SU-DHL-6 (cell line): ENCODE data around the gene TRAPPC8.
"Not testable (repeated sequence)": the region's sequence is repeated elsewhere in the genome, so short reads cannot be mapped to it uniquely, and the experiment has no call there.

Experiments used
- H2AFZ ChIP-seq: fragments of 200-600 bp; sonication (generic); 2 replicates; pipeline ENCODE4 v1.6.1; 2014; ENCODE audit warnings: low read depth, mild to moderate bottlenecking, moderate library complexity, mixed read lengths, antibody characterized with exemption, low read length; ENCODE audit not compliant: severe bottlenecking
- H3F3A ChIP-seq: fragments of 200-600 bp; shearing (Covaris generic); 2 replicates; pipeline ENCODE4 v1.6.0; 2016; ENCODE audit warnings: antibody characterized with exemption, mild to moderate bottlenecking; ENCODE audit not compliant: insufficient read depth
- H3K27ac ChIP-seq: fragments of 200-600 bp; sonication (generic); 2 replicates; pipeline ENCODE4 v1.5.1; 2016; ENCODE audit warnings: low read depth, mild to moderate bottlenecking, low read length, moderate library complexity, mixed read lengths
- H3K27me3 ChIP-seq: fragments of 200-600 bp; sonication (generic), shearing (Covaris generic); 2 replicates; pipeline ENCODE4 v1.6.0; 2014; ENCODE audit warnings: mild to moderate bottlenecking, low read length
- H3K36me3 ChIP-seq: fragments of 200-600 bp; sonication (generic); 2 replicates; pipeline ENCODE4 v1.6.1; 2014; ENCODE audit warnings: mild to moderate bottlenecking, low read length, mixed read lengths
- H3K4me2 ChIP-seq: fragments of 300-600, 200-600 bp; shearing (Covaris generic), sonication (generic); 2 replicates; pipeline ENCODE4 v1.6.0; 2014; ENCODE audit warnings: low read length, low read depth, mild to moderate bottlenecking; ENCODE audit not compliant: poor library complexity, severe bottlenecking
- H3K4me3 ChIP-seq: fragments of 200-600 bp; sonication (generic); 2 replicates; pipeline ENCODE4 v1.5.1; 2014; ENCODE audit warnings: antibody characterized with exemption, low read length, mild to moderate bottlenecking, mixed read lengths; ENCODE audit not compliant: insufficient read depth, poor library complexity, severe bottlenecking
- H3K79me2 ChIP-seq: fragments of 200-600 bp; sonication (generic); 2 replicates; pipeline ENCODE4 v1.6.1; 2014; ENCODE audit warnings: mild to moderate bottlenecking, low read length, moderate library complexity; ENCODE audit not compliant: insufficient read depth
- H3K9ac ChIP-seq: fragments of 200-600 bp; sonication (generic); 2 replicates; pipeline ENCODE4 v1.7.0; 2014; ENCODE audit warnings: mild to moderate bottlenecking, low read length
- H3K9me2 ChIP-seq: fragments of 200-600 bp; sonication (generic); replicated peaks from 2 replicates; pipeline ENCODE4 v1.6.1; 2014; ENCODE audit warnings: low read length; ENCODE audit not compliant: insufficient read depth
- H3K9me3 ChIP-seq: fragments of 200-600 bp; sonication (generic); 2 replicates; pipeline ENCODE4 v1.6.1; 2014; ENCODE audit warnings: low read length, mixed read lengths; ENCODE audit not compliant: insufficient read depth
- H4K20me1 ChIP-seq: fragments of 200-600 bp; sonication (generic); 2 replicates; pipeline ENCODE4 v1.6.1; 2014; ENCODE audit warnings: low read depth, mild to moderate bottlenecking, antibody characterized with exemption, low read length, moderate library complexity, mixed read lengths
- EZH2phosphoT487 ChIP-seq: fragments of 200-600 bp; sonication (generic), shearing (Covaris generic); conservative IDR thresholded peaks from 2 replicates; pipeline ENCODE4 v1.6.1; 2018; ENCODE audit warnings: mild to moderate bottlenecking, antibody characterized with exemption, low read length, moderate library complexity, mixed read lengths
- TF ChIP-seq, protein P1 (sequence below): fragments of 200-600 bp; sonication (generic); IDR thresholded peaks from one replicate; pipeline ENCODE4 v1.5.1; 2017; ENCODE audit warnings: antibody characterized with exemption, mild to moderate bottlenecking, low read length, moderate library complexity; ENCODE audit not compliant: insufficient read depth, poor library complexity, severe bottlenecking

TRAPPC8 gene

DNA sequence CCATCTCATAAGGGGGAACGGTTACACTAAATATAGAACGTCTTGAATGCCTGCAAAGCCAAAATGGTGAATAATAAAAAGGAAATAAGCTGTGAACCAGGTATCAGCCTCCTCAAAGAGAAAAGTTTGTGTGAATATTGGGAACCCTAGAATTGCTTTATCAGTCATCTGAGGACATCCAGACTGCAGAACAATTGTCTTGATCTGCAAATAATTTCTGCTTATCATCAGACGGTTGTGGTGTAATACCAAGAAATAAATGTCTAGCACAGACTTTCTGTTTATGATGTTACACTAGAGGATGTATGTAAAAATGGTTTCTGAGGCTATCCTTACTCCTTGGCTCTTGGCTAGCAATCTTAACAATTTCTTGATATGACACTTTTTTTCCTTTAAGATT lies 128.8 kb downstream of the TRAPPC8 start:
- H3K27ac ChIP-seq, result no peak overlapping the region
- H3K27me3 ChIP-seq, result no peaks in the 10 kb centered on the region
- H3K4me2 ChIP-seq, result no peak overlapping the region
- H3K4me3 ChIP-seq, result no peak overlapping the region
- no peak for TF ChIP-seq EZH2phosphoT487
- H3K36me3 ChIP-seq, result no peaks in the 10 kb centered on the region
- no peak overlapping the region for H3K9ac ChIP-seq
- H3K9me3 ChIP-seq, result no peaks in the 10 kb centered on the region
- no peaks in the 10 kb centered on the region for H4K20me1 ChIP-seq
- no peaks in the 10 kb centered on the region for H3K9me2 ChIP-seq
- no peak overlapping the region for H2AFZ ChIP-seq
- no peaks in the 10 kb centered on the region for H3F3A ChIP-seq
- H3K79me2 ChIP-seq, result no peaks in the 10 kb centered on the region

DNA sequence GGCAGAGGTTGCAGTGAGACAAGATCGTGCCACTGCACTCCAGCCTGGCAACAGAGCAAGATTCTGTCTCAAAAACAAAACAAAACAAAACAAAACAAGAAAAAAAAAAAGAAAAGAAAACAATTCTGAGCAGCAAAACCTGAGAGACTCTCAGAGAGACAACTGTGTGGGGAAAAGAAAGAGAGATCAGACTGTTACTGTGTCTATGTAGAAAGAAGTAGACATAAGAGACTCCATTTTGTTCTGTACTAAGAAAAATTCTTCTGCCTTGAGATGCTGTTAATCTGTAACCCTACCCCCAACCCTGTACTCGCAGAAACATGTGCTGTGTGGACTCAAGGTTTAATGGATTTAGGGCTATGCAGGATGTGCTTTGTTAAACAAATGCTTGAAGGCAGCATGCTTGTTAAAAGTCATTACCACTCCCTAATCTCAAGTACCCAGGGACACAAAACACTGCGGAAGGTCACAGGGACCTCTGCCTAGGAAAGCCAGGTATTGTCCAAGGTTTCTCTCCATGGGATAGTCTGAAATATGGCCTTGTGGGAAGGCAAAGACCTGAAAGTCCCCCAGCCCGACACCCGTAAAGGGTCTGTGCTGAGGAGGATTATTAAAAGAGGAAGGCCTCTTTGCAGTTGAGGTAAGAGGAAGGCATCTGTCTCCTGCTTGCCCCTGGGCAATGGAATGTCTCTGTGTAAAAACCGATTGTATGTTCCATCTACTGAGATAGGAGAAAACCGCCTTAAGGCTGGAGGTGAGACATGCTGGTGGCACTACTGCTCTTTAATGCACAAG lies 132.4 kb downstream of the TRAPPC8 start:
- not testable (repeated sequence) for H3K9ac ChIP-seq, H4K20me1 ChIP-seq, H2AFZ ChIP-seq, H3K36me3 ChIP-seq, H3K9me3 ChIP-seq, H3F3A ChIP-seq, H3K27ac ChIP-seq, H3K27me3 ChIP-seq, H3K4me2 ChIP-seq, H3K9me2 ChIP-seq, H3K4me3 ChIP-seq, H3K79me2 ChIP-seq

DNA sequence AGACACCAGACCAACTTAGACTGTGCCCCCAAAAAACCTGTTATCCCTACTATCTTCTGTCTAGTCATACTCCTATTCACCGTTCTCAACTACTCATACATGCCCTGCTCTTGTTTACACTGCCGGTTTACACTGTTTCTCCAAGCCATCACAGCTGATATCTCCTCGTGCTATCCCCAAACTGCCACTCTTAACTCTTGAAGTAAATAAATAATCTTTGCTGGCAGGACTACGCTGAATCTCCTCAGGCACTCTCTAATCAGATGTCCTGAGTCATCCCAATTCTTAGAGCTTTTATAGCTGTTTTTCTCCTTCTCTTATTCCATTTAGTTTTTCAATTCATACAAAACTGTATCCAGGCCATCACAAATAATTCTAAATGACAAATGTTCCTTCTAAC lies 133.9 kb downstream of the TRAPPC8 start:
- H2AFZ ChIP-seq, H3K36me3 ChIP-seq, H3K79me2 ChIP-seq, H4K20me1 ChIP-seq, H3K4me3 ChIP-seq, H3K9me3 ChIP-seq, H3K4me2 ChIP-seq, H3K9ac ChIP-seq, H3K27me3 ChIP-seq, H3K9me2 ChIP-seq, H3K27ac ChIP-seq, H3F3A ChIP-seq: not testable (repeated sequence)

DNA sequence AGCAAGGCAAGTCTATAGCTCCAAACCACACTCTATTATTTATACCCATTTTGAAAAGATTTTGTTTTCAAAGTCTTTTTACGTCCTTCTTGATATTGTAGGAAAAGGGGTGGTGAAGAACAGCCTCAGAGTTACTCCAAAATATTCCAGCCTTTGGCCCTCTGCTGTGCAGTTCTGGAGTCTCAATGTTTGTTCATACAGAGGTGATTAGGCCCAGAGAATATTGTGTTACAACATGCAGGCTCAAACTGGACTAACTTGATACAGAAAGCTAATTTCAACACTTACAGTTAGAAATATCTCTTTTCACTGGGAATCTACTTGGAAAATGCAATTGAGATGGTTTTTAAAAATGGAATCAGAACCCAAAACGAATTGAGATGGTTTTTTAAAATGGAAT lies 141.8 kb downstream of the TRAPPC8 start:
- Histone ChIP-seq H2AFZ (no peak overlapping the region), H3K4me3 (no peak overlapping the region), H3K36me3 (no peaks in the 10 kb centered on the region), H3K27ac (no peak overlapping the region), H3F3A (no peaks in the 10 kb centered on the region), H3K4me2 (no peak overlapping the region), H3K9me3 (no peaks in the 10 kb centered on the region), H3K9ac (no peak overlapping the region), H3K27me3 (no peaks in the 10 kb centered on the region), H3K79me2 (no peaks in the 10 kb centered on the region), H4K20me1 (no peaks in the 10 kb centered on the region), H3K9me2 (no peaks in the 10 kb centered on the region)
- TF ChIP-seq EZH2phosphoT487, result no peak
- TF ChIP-seq, protein P1, sequence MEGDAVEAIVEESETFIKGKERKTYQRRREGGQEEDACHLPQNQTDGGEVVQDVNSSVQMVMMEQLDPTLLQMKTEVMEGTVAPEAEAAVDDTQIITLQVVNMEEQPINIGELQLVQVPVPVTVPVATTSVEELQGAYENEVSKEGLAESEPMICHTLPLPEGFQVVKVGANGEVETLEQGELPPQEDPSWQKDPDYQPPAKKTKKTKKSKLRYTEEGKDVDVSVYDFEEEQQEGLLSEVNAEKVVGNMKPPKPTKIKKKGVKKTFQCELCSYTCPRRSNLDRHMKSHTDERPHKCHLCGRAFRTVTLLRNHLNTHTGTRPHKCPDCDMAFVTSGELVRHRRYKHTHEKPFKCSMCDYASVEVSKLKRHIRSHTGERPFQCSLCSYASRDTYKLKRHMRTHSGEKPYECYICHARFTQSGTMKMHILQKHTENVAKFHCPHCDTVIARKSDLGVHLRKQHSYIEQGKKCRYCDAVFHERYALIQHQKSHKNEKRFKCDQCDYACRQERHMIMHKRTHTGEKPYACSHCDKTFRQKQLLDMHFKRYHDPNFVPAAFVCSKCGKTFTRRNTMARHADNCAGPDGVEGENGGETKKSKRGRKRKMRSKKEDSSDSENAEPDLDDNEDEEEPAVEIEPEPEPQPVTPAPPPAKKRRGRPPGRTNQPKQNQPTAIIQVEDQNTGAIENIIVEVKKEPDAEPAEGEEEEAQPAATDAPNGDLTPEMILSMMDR, result no peak

DNA sequence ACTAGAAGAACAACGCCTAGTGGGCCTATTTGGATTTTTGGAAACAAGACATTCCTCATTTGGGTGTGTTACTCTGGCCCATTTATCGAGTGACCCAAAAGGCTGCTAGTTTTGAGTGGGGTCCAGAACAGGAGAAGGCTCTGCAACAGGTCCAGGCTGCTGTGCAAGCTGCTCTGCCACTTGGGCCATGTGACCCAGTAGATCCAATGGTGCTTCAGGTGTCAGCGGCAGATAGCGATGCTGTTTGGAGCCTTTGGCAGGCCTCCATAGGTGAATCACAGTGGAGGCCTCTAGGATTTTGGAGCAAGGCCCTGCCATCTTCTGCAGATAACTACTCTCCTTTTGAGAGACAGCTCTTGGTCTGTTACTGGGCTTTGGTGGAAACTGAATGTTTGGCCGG lies 143.7 kb downstream of the TRAPPC8 start:
- H3K9me2 ChIP-seq, H2AFZ ChIP-seq, H3K79me2 ChIP-seq, H3K4me3 ChIP-seq, H3K27me3 ChIP-seq, H4K20me1 ChIP-seq, H3K9ac ChIP-seq, H3K27ac ChIP-seq, H3K36me3 ChIP-seq, H3F3A ChIP-seq, H3K4me2 ChIP-seq, H3K9me3 ChIP-seq: not testable (repeated sequence)
